Natural killer cell (primary cell): ENCODE results near the gene TTC7B. TPM values are rescaled to one million over a fixed set of nuclear protein-coding genes. Genes with fewer than 3 reads are reported as not detected.

Experiments used
- ATAC-seq, 3 donors: fragments of 150-1000 bp in 2 of 3; fragments of 200-7000 bp in 1 of 3; cut with Tn5 transposase; 1 replicate in 1 of 3; 2 replicates in 2 of 3; pipeline ENCODE4 v1.10.0; 2021; ENCODE audit warnings: mild to moderate bottlenecking in 2 of 3, moderate library complexity in 2 of 3
- DNase-seq, 2 donors: peaks; one replicate each; pipeline versions ENCODE4 v3.0.0 to v3.0.0-alpha.2; 2013 to 2021; ENCODE audit warnings: mixed read lengths in 1 of 2
- H3K27ac ChIP-seq: one replicate; pipeline ENCODE4 v1.5.1; 2013; ENCODE audit warnings: mild to moderate bottlenecking, low read length
- H3K27me3 ChIP-seq: one replicate; pipeline ENCODE4 v1.6.1; 2013; ENCODE audit warnings: low read length; ENCODE audit not compliant: control insufficient read depth, insufficient read depth
- H3K36me3 ChIP-seq: one replicate; pipeline ENCODE4 v1.6.1; 2013; ENCODE audit warnings: low read length; ENCODE audit not compliant: control insufficient read depth, insufficient read depth
- H3K4me1 ChIP-seq: one replicate; pipeline ENCODE4 v1.6.1; 2013; ENCODE audit warnings: low read length; ENCODE audit not compliant: control insufficient read depth, insufficient read depth
- H3K4me3 ChIP-seq: one replicate; pipeline ENCODE4 v1.5.1; 2013; ENCODE audit warnings: low read length
- H3K9me3 ChIP-seq: one replicate; pipeline ENCODE4 v1.6.1; 2013; ENCODE audit warnings: low read length; ENCODE audit not compliant: control insufficient read depth, insufficient read depth
- H3K27ac Mint-ChIP-seq, 2 donors: one replicate each; pipeline ENCODE4 v1.8.0; 2022; ENCODE audit warnings: mild to moderate bottlenecking in 2 of 2, mixed read lengths in 2 of 2, moderate library complexity in 1 of 2
- H3K27me3 Mint-ChIP-seq, 2 donors: one replicate each; pipeline ENCODE4 v1.8.0; 2022; ENCODE audit warnings: low read depth in 2 of 2, mixed read lengths in 2 of 2
- H3K36me3 Mint-ChIP-seq: one replicate; pipeline ENCODE4 v1.8.0; 2022; ENCODE audit warnings: mixed read lengths
- H3K4me1 Mint-ChIP-seq, 2 donors: one replicate each; pipeline ENCODE4 v1.8.0; 2022; ENCODE audit warnings: mixed read lengths in 2 of 2
- H3K4me3 Mint-ChIP-seq: one replicate; pipeline ENCODE4 v1.8.0; 2022; ENCODE audit warnings: mild to moderate bottlenecking, moderate library complexity, mixed read lengths
- H3K9me3 Mint-ChIP-seq, 2 donors: one replicate each; pipeline ENCODE4 v1.8.0; 2022; ENCODE audit warnings: mixed read lengths in 2 of 2
- WGBS: methylation state at CpG from one replicate; pipeline ENCODE4 v1.1.7; 2013; ENCODE audit warnings: missing lambda C conversion rate; ENCODE audit not compliant: insufficient coverage; 5-methylcytosine and 5-hydroxymethylcytosine counted together
- intact Hi-C: fragments of 100-400 bp; cut with micrococcal nuclease; formaldehyde crosslinking; loops from one replicate; pipeline ENCODE4 v1.14.2; 2022
- total RNA-seq, 4 donors: library from RNA; stranded (reverse); fragments of 120-200 nt in 1 of 4; gene quantifications; one replicate each; pipeline versions ENCODE4 v1.2.3 to v1.2.4, GENCODE V29; 2013 to 2022
- TF ChIP-seq, protein P1 (sequence below): fragments of 200-600 bp; IDR thresholded peaks from one replicate; pipeline ENCODE4 v1.8.0; 2022; ENCODE audit warnings: antibody characterized with exemption

Gene TTC7B
- total RNA-seq, 3 donors from 2014 or later (not counting 1 experiment from before 2014, with no cell fraction given), result 1.7 to 17.2 (median 5.9) TPM

DNA sequence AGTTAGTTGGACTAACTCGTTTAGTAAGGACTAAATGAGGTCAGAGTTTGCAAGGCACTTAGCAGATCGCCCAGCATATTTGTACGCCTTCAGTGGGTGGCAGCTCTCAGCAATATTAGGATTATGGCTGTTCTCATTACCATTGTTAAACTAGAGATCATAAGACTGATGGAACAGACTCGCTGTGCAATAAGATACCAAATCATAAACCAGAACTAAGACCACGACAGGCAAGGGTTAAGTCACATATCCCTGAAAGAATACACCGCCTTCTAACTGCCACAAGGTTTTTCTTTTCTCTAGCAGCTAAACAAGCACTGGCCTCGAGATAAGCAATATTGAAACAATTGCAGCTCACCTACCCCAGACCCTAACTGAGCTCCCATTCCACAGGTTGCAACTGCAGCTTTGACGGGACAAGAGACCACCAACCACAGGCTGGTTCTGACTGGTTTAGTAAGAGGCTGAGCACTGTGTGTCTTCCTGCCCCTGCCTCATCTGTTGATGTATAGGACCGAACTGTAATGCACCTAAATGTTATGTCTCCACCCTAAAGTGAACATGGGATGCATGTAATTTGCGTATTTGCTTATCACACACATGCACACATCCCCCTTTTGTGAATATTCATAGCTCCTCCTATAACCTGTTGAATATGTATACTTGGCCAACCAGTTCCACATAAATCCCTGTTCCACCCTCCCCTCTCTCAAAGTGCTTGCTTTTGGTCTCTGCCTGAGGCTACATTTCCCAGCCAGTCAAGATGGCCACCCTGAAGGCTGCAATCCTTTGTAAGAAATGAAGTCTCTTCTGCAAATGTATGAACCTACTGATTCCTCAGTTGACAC lies 266.2 kb downstream of the TTC7B start:
- H3K4me1 Mint-ChIP-seq, result no peaks in the 10 kb centered on the region
- Histone ChIP-seq H3K4me3 (no peak overlapping the region), H3K4me1 (peaks cover 3% of the 10 kb centered on the region), H3K9me3 (no peaks in the 10 kb centered on the region), H3K27me3 (no peaks in the 10 kb centered on the region), H3K36me3 (no peaks in the 10 kb centered on the region), H3K27ac (no peak overlapping the region)
- ATAC-seq (no peak), DNase-seq (no peak)
- WGBS, result 91% methylated on average over 10 of the region's 10 CpGs
- no peak overlapping the region for H3K4me3 Mint-ChIP-seq
- intact Hi-C loops, result no loop called here
- no peaks in the 10 kb centered on the region for H3K9me3 Mint-ChIP-seq
- TF ChIP-seq, protein P1, sequence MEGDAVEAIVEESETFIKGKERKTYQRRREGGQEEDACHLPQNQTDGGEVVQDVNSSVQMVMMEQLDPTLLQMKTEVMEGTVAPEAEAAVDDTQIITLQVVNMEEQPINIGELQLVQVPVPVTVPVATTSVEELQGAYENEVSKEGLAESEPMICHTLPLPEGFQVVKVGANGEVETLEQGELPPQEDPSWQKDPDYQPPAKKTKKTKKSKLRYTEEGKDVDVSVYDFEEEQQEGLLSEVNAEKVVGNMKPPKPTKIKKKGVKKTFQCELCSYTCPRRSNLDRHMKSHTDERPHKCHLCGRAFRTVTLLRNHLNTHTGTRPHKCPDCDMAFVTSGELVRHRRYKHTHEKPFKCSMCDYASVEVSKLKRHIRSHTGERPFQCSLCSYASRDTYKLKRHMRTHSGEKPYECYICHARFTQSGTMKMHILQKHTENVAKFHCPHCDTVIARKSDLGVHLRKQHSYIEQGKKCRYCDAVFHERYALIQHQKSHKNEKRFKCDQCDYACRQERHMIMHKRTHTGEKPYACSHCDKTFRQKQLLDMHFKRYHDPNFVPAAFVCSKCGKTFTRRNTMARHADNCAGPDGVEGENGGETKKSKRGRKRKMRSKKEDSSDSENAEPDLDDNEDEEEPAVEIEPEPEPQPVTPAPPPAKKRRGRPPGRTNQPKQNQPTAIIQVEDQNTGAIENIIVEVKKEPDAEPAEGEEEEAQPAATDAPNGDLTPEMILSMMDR, result no peak
- H3K36me3 Mint-ChIP-seq, result no peaks in the 10 kb centered on the region
- no peak overlapping the region for H3K27ac Mint-ChIP-seq
- no peaks in the 10 kb centered on the region for H3K27me3 Mint-ChIP-seq

DNA sequence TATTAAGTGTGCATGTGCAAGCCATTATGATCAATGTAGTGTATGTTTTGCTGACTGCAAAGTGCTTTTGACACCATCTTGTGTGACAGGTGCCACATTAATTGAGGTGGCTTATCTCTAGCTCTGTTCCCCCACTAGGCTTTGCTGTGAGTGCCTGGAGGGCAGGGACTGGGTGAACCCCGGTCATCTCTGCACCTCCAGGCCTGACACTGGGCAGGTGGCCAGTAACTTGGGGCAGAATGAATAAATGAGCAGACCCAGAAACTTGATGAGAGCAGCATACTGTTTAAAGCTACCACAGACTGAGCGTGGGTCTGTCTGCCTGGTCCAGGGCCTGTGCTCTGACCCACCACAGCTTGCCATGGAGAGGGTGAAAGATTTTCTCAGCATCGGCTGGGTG lies 267.8 kb downstream of the TTC7B start:
- no peaks in the 10 kb centered on the region for H3K4me1 Mint-ChIP-seq
- DNase-seq (no peak), ATAC-seq (no peak)
- H3K36me3 ChIP-seq, result no peaks in the 10 kb centered on the region
- no peaks in the 10 kb centered on the region for H3K27me3 ChIP-seq
- no peak overlapping the region for H3K27ac ChIP-seq
- intact Hi-C loops, result no loop called here
- no peak overlapping the region for H3K27ac Mint-ChIP-seq
- no peaks in the 10 kb centered on the region for H3K36me3 Mint-ChIP-seq
- 91% methylated on average over 3 of the region's 3 CpGs for WGBS
- TF ChIP-seq, protein P1, result no peak
- H3K27me3 Mint-ChIP-seq, result no peaks in the 10 kb centered on the region
- H3K4me3 ChIP-seq, result no peak overlapping the region
- H3K4me1 ChIP-seq, result peaks cover 3% of the 10 kb centered on the region
- H3K9me3 ChIP-seq, result no peaks in the 10 kb centered on the region
- no peaks in the 10 kb centered on the region for H3K9me3 Mint-ChIP-seq
- H3K4me3 Mint-ChIP-seq, result no peak overlapping the region

DNA sequence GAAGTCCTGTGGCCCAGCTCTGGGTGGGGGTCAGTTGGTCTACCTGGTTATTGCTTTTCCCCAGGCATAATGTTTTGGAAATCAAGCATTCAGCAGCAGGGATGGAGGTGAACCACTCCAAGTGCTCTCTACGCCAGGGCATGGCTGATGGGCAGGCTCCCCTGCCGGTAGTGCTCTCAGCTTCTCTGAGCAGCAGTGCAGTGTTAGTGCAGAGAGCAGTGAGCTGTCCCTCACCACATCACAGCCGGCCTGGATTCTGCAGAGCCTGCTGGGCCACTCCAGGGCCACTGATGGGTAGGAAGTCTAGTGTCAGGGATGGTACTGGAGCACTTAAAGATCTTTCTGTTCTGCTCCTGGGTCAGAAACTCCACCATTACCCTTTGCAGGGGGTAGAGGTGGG lies 268.3 kb downstream of the TTC7B start:
- H3K36me3 Mint-ChIP-seq, result no peaks in the 10 kb centered on the region
- no peak overlapping the region for H3K27ac Mint-ChIP-seq
- H3K9me3 Mint-ChIP-seq, result no peaks in the 10 kb centered on the region
- H3K27me3 Mint-ChIP-seq, result no peaks in the 10 kb centered on the region
- ATAC-seq (no peak), DNase-seq (no peak)
- intact Hi-C loops, result no loop called here
- 96% methylated on average over 3 of the region's 3 CpGs for WGBS
- Histone ChIP-seq H3K9me3 (no peaks in the 10 kb centered on the region), H3K27ac (no peak overlapping the region), H3K36me3 (no peaks in the 10 kb centered on the region), H3K4me1 (no peaks in the 10 kb centered on the region), H3K4me3 (no peak overlapping the region), H3K27me3 (no peaks in the 10 kb centered on the region)
- TF ChIP-seq, protein P1, result no peak
- H3K4me1 Mint-ChIP-seq, result no peaks in the 10 kb centered on the region
- no peak overlapping the region for H3K4me3 Mint-ChIP-seq

DNA sequence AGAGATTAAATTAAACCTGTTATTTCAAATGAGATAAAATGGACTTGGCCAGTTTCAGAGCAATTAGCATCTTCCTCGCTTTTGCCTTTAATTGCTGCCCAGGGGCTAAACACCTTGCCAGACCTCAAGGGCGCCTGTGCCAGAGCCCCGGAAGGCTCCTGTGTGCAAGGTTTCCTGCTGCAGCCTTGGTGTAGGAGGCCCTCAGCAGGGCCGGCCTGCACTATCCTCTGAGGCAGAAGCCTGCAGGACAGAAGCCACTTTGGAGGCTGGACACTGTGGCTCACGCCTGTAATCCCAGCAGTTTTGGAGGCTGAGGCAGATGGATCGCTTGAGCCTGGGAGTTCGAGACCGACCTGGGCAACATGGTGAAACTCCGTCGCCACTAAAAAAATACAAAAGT lies 269.0 kb downstream of the TTC7B start:
- DNase-seq, result no peak
- Mint-ChIP-seq H3K4me1 (no peaks in the 10 kb centered on the region), H3K36me3 (no peaks in the 10 kb centered on the region), H3K4me3 (no peak overlapping the region), H3K9me3 (no peaks in the 10 kb centered on the region), H3K27me3 (no peaks in the 10 kb centered on the region), H3K27ac (no peak overlapping the region)
- H3K4me1 ChIP-seq, result no peaks in the 10 kb centered on the region
- H3K9me3 ChIP-seq, result no peaks in the 10 kb centered on the region
- intact Hi-C loops, result no loop called here
- H3K36me3 ChIP-seq, result no peaks in the 10 kb centered on the region
- no peak overlapping the region for H3K27ac ChIP-seq
- 95% methylated on average over 10 of the region's 10 CpGs for WGBS
- H3K27me3 ChIP-seq, result no peaks in the 10 kb centered on the region
- H3K4me3 ChIP-seq, result no peak overlapping the region
- no peak for ATAC-seq
- TF ChIP-seq, protein P1, result no peak
